Measurements from ENCODE around the gene CRISPLD2. TPM values are rescaled to one million over a fixed set of nuclear protein-coding genes. Genes with fewer than 3 reads are reported as not detected.

CRISPLD2 gene
- 0.22 and 0.33 TPM in 2 replicates for total RNA-seq (2013; cell fraction: nucleolus; rRNA removed)
- total RNA-seq (2014; rRNA removed) (not detected in 2 replicates), total RNA-seq (2014; rRNA removed; fragmentation: Illumina TruSeq; extraction: Trizol) (0.04 TPM in 1 of 2 replicates, not detected in the other), total RNA-seq (2021) (0.08 and 0.21 TPM in 2 replicates), polyA plus RNA-seq (2011; rRNA removed) (0.09 and 0.30 TPM in 2 replicates), polyA plus RNA-seq (2014; fragmentation: Illumina TruSeq; extraction: Trizol) (0.03 TPM in 1 of 2 replicates, not detected in the other), polyA plus RNA-seq (2014; fragmentation: Nextera tagmentation; extraction: Ambion mirVana) (not detected), polyA plus RNA-seq (2014; rRNA removed) (0.05 and 0.20 TPM in 2 replicates), polyA plus RNA-seq (2016; fragmentation: Nextera tagmentation; extraction: Ambion mirVana) (not detected), polyA minus RNA-seq (2011; rRNA and poly(A)+ RNA removed) (0.22 and 0.82 TPM in 2 replicates), Bru-seq, nascent RNA (percentile 14 among the genes with signal in this experiment), BruChase-seq, experiment 1, labeled RNA remaining after a 6-hour chase (percentile 16 among the genes with signal in this experiment), BruChase-seq, experiment 2, labeled RNA remaining after a 2-hour chase (percentile 17 among the genes with signal in this experiment)
- not detected for polyA plus RNA-seq (2011; ENCODE audit: low read depth)
- 0.22 and 0.23 TPM in 2 replicates for polyA plus RNA-seq (2011; cell fraction: cytosol; rRNA removed)
- polyA plus RNA-seq (2011; cell fraction: nucleus; rRNA removed), result 0.12 and 0.39 TPM in 2 replicates
- polyA plus RNA-seq (2012), result 0.09 TPM in 1 of 2 replicates, not detected in the other
- not detected in 2 replicates for polyA minus RNA-seq (2011; cell fraction: cytosol; rRNA and poly(A)+ RNA removed)
- 0.38 and 0.48 TPM in 2 replicates for polyA minus RNA-seq (2011; cell fraction: nucleus; rRNA and poly(A)+ RNA removed)
- long read RNA-seq, experiment 1, result 0 reads
- long read RNA-seq, experiment 2, partial matches to known transcripts, result 0 of 1 reads
- long read RNA-seq, experiment 2, other reads (novel, unspliced or antisense), result 1 of 1 reads

DNA sequence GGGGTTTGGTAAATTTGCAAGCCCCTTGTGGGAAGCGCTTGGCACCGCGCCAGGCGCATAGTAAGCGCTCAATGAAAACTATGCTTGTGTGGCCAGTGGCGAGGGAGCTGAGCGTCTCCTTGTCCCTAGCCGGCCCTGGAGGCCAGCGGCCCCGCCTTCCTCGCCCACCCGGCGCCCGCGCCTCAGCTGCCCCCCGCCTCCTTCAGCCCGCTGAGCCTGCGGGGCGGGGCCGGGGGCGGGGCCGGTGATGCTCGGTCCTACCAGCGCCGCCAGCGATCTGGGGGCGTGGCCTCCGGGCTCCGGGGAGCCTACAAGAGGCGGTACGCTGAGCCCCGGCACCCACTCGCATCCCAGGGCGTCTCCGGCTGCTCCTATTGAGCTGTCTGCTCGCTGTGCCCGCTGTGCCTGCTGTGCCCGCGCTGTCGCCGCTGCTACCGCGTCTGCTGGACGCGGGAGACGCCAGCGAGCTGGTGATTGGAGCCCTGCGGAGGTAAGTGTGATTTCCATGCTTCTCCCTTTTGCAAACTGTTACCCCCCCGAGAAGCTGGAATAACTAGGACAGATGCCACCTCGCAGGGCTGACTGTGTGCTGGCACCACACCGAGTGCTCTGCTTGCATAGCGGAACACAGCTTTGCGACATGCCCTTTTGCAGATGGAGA is at the start of gene CRISPLD2:
TSS of gene CRISPLD2 (plus strand) at position 342 of the 661 bp plus-strand sequence. CDS start 18,511 bp downstream, outside the sequence.
- FAIRE-seq (no peak), ATAC-seq (peak; percentile 96), DNase-seq (ENCODE audit: low read depth, low spot score) (no peak)
- H3K27ac ChIP-seq (ENCODE audit: control insufficient read depth, insufficient read depth), result no peak within 1 kb of the TSS
- intact Hi-C loops (cut with micrococcal nuclease; ENCODE audit: unreplicated experiment) (no loop called here), in situ Hi-C loops (cut with MboI) (no loop called here)
- H2AFZ ChIP-seq (ENCODE audit: control insufficient read depth, low read depth, low read length), result no peak within 1 kb of the TSS
- H3K4me3 ChIP-seq, result no peak within 1 kb of the TSS
- H3K36me3 ChIP-seq (ENCODE audit: control insufficient read depth in 2 of 2, insufficient read depth in 2 of 2, low read length in 1 of 2), result no peaks in the 10 kb centered on the region
- RAD21 ChIA-PET (ENCODE audit: unreplicated experiment), result interaction anchor here (1.2 kb wide), 1 partner anchor 132 kb away, joined by 3 read pairs; no protein-coding TSS in a partner anchor
- H3K27me3 ChIP-seq (replicated peaks in 1 of 2; ENCODE audit: control insufficient read depth in 2 of 2, insufficient read depth in 2 of 2, low read length in 1 of 2), result peaks cover 8 to 12% of the 10 kb centered on the region in 2 experiments; a peak in 3 of 4 replicates
- SMC1A ChIA-PET (ENCODE audit: uncharacterized antibody, unreplicated experiment), result no interaction called here
- CTCF ChIA-PET, result interaction anchor here (1.2 kb wide), 2 partner anchors 17 to 151 kb away, joined by 3 read pairs; no protein-coding TSS in a partner anchor
- no peak within 1 kb of the TSS for H3K9ac ChIP-seq (ENCODE audit: control insufficient read depth, insufficient read depth, low read length)
- H4K20me1 ChIP-seq (ENCODE audit: control insufficient read depth, insufficient read depth), result no peaks in the 10 kb centered on the region
- H3K9me3 ChIP-seq (replicated peaks; ENCODE audit: control insufficient read depth, insufficient read depth, low read length), result no peaks in the 10 kb centered on the region; the same call in 2 of the 3 replicates
- BruUV-seq (replicated peaks), result no TSS peak
- H3K4me1 ChIP-seq (ENCODE audit: control insufficient read depth, insufficient read depth, low read length), result no peaks in the 10 kb centered on the region
- no peaks in the 10 kb centered on the region for H3K79me2 ChIP-seq (ENCODE audit: control insufficient read depth, insufficient read depth, low read length)
- no peak for TF ChIP-seq ZNF592 (IDR thresholded peaks at IDR 0.05)
- TF ChIP-seq TCF7 (IDR thresholded peaks at IDR 0.05; ENCODE audit: borderline replicate concordance), result no peak
- TF ChIP-seq, protein P1, sequence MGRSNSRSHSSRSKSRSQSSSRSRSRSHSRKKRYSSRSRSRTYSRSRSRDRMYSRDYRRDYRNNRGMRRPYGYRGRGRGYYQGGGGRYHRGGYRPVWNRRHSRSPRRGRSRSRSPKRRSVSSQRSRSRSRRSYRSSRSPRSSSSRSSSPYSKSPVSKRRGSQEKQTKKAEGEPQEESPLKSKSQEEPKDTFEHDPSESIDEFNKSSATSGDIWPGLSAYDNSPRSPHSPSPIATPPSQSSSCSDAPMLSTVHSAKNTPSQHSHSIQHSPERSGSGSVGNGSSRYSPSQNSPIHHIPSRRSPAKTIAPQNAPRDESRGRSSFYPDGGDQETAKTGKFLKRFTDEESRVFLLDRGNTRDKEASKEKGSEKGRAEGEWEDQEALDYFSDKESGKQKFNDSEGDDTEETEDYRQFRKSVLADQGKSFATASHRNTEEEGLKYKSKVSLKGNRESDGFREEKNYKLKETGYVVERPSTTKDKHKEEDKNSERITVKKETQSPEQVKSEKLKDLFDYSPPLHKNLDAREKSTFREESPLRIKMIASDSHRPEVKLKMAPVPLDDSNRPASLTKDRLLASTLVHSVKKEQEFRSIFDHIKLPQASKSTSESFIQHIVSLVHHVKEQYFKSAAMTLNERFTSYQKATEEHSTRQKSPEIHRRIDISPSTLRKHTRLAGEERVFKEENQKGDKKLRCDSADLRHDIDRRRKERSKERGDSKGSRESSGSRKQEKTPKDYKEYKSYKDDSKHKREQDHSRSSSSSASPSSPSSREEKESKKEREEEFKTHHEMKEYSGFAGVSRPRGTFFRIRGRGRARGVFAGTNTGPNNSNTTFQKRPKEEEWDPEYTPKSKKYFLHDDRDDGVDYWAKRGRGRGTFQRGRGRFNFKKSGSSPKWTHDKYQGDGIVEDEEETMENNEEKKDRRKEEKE (IDR thresholded peaks at IDR 0.05), result no peak
- 0 out of 2 replicates have a peak, but pooled peaks have one; percentile 22 for TF ChIP-seq POLR2A (IDR thresholded peaks at IDR 0.05; ENCODE audit: low read depth, low read length)
- no peak for TF ChIP-seq MYB (IDR thresholded peaks at IDR 0.05; ENCODE audit: borderline replicate concordance, low read depth, low read length)
- 0 out of 2 replicates have a peak, but pooled peaks have one; percentile 17 for TF ChIP-seq IKZF1 (conservative IDR thresholded peaks at IDR 0.05)
- TF ChIP-seq CBFB (IDR thresholded peaks at IDR 0.05; ENCODE audit: low read depth), result no peak
- no peak for TF ChIP-seq SUZ12 (IDR thresholded peaks at IDR 0.05; ENCODE audit: unreplicated experiment)
- no peak for TF ChIP-seq NRF1 (conservative IDR thresholded peaks at IDR 0.05; ENCODE audit: low read depth, low read length)
- no peak for TF ChIP-seq BMI1 (IDR thresholded peaks at IDR 0.05; ENCODE audit: borderline replicate concordance)
- TF ChIP-seq NFXL1 (IDR thresholded peaks at IDR 0.05; ENCODE audit: borderline replicate concordance), result no peak
- TF ChIP-seq RELA (IDR thresholded peaks at IDR 0.05; ENCODE audit: borderline replicate concordance, partially characterized antibody), result no peak
- 21% methylated on average over 39 of the region's 53 CpGs for WGBS (ENCODE audit: insufficient coverage, insufficient replicate concordance, low lambda C conversion rate, missing lambda C conversion rate)
- peak within 1 kb of the TSS; percentile 50; the same call in 1 of the 2 replicates for H3K4me2 ChIP-seq (ENCODE audit: control insufficient read depth, insufficient read depth)
- POLR2A ChIA-PET, result interaction anchor here (0.6 to 0.7 kb wide), 2 partner anchors 132 to 142 kb away, joined by 3 to 5 read pairs; no protein-coding TSS in a partner anchor

Data from GM12878 (cell line).